Inflammatory macrophage (primary cell): ENCODE measurements around the gene NUP37.
"Not testable (repeated sequence)": the region's sequence is repeated elsewhere in the genome, so short reads cannot be mapped to it uniquely, and the experiment has no call there.

Experiments
- DNase-seq, 2 donors: peaks; one replicate each; pipeline ENCODE4 v3.0.0-alpha.2; 2020 to 2022
- total RNA-seq, 18 experiments: gene quantifications; one replicate each; lab custom pipeline; 2026; ENCODE audit warnings: mixed read lengths in 6 of 18, inconsistent platforms in 2 of 18; lab: John Stamatoyannopoulos, UW

NUP37 gene, protein sequence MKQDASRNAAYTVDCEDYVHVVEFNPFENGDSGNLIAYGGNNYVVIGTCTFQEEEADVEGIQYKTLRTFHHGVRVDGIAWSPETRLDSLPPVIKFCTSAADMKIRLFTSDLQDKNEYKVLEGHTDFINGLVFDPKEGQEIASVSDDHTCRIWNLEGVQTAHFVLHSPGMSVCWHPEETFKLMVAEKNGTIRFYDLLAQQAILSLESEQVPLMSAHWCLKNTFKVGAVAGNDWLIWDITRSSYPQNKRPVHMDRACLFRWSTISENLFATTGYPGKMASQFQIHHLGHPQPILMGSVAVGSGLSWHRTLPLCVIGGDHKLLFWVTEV
- 5.1 to 25.6 (median 17.5) reads per million in 18 experiments for total RNA-seq

DNA sequence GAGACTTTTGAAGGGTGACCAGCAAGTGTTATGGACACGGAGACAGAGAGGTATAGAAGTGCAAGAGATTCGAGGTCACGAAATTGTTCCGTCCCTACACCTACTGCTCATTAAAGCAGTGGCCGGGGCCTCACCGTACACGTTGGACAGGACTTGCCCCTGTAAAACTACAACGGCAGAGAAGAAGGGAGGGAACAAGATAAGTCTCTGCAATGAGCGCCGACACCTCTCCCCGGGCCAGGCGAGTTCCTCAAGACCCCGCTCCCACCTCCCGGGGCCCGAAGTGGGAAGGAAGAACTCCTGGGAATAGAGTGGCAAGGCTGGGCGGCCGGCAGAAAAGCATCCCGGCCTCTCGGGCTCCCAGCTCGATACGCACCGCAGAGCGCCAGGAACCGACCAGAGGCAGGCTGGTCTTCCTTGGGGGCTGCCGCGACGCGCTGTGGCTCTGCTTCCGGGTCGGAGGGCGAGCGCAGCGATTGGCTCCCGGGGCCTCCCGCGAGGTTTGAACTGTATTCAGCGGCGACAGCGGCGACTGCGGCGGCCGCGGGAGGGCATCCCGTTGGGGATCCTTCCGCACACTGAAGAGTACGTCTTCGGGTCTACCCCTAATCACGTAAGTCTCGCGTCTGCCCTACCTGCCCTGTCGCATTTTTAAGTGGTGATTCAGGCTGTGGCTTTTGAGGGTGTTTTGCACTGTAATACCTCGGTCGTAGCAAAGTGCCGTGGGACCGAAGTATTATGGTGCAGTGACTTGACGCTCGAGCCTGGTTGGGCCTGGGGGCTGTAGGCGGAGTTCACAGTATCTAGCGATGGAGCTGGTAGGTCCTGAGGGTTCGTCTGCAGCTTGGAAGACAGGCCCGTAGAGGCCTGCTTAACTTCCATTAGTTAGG is at the start of gene NUP37, which contains the start of gene PARPBP:
TSS of gene NUP37 (minus strand) at position 441 of the 890 bp plus-strand sequence. CDS start 1,596 bp downstream, outside the sequence.
TSS of gene PARPBP (plus strand) at position 510 of the 890 bp plus-strand sequence. CDS start 3,706 bp downstream, outside the sequence.
- peak; percentile 85 to 91 for DNase-seq

DNA sequence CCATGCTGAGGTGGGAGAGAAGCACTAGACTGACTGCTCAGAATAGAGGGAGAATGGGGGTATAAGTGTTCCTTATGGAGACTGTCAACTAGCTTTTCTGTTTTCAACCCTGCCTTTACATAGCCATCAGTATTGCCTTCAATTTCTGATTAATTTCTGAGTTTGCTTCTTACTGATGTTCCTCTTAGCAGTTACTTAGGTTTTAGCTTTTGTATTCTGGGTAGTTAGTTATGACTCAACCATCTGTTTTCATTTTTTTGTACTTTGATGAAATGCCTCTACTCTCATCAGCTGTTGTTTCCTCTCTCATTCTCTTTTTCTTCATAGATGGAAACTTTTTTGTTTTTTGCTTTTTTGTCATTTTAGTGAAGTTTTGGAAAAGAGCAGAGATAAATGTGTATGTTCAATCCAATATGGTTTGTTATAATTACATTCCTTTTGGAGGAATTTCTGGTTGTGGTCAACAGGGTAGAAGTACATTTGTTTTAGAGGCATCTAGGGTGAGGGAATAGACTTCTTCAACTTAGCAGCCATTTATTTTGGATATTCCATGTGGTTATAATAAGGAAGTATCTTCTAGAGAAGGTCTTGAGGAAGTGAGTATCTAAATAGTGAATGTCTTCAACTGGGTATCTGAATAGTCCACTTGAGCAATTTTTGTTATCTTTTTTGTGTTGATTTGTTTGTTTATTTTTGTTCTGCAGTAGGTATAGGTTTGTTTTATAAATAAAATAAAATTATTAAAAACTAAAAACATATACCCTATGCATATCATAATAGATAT is 48.1 kb upstream of the NUP37 start:
- peak in 1 of 2 donors; percentile 25 for DNase-seq

DNA sequence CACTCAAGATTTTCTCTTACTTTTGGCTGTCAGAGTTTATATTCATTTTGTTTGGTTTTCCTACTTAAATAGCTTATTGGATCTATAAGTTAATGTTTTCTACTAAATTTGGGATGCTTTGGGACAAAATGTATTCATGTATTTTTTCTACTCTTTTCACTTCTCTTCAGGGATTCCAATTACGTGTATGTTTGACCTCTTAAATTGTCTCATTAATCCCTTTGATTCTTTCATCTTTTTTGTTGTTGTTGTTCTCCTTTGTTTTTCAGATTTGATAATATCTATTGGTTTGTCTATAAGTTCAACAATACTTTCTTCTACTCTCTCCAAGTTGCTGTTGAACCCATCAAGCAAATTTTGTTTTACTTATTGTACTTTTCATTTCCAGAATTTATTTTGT is 43.5 kb upstream of the NUP37 start:
- no peak for DNase-seq

DNA sequence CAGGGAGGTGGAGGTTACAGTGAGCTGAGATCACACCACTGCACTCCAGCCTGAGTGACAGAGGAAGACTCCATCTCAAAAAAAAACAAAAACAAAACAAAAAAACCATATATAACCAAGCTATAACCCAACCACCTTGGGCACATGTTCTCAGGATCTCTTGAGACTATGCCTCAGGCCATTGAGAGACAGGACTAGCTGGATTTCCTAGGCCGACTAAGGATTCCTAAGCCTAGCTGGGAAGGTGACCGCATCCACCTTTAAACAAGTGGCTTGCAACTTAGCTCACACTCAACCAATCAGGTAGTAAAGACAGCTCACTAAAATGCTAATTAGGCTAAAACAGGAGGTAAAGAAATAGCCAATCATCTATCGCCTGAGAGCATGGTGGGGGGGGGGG is 35.3 kb upstream of the NUP37 start:
- DNase-seq, result not testable (repeated sequence)

DNA sequence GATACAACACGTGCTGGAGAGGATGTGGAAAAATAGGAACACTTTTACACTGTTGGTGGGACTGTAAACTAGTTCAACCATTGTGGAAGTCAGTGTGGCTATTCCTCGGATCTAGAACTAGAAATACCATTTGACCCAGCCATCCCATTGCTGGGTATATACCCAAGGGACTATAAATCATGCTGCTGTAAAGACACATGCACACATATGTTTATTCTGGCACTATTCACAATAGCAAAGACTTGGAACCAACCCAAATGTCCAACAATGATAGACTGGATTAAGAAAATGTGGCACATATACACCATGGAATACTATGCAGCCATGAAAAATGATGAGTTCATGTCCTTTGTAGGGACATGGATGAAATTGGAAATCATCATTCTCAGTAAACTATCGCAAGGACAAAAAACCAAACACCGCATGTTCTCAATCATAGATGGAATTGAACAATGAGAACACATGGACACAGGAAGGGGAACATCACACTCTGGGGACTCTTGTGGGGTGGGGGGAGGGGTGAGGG is 27.2 kb upstream of the NUP37 start:
- DNase-seq, result not testable (repeated sequence)

DNA sequence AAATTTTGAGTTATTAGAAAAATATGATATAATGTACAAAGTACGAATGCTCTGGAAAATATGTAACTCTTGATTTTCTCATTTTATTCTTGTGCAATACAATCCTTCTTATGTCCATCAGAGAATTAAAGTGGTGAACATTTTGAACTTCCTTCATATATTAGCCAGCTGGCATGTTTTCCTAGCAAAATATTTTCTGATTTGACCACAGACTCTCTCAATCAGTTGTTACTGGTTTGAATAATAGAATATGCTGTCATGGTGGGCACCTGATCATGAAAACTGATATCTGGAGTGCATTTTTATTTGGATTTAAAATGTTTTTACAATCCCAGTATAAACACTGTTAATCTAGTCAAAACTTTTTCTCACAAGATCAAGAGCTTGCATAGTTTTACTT is 24.3 kb upstream of the NUP37 start:
- no peak for DNase-seq

DNA sequence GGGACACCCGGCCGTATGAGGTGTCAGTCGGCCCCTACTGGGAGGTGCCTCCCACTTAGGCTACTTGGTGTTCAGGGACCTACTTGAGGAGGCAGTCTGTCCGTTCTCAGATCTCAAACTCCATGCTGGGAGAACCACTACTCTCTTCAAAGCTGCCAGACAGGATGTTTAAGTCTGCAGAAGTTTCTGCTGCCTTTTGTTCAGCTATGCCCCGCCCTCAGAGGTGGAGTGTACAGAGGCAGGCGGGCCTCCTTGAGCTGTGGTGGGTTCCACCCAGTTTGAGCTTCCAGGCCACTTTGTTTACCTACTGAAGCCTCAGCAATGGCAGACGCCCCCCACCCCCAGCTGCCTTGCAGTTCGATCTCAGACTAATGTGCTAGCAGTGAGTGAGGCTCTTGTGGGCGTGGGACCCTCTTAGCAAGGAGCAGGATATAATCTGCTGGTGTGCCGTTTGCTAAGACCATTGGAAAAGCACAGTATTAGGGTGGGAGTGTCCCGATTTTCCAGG is 23.0 kb upstream of the NUP37 start:
- DNase-seq, result not testable (repeated sequence)

DNA sequence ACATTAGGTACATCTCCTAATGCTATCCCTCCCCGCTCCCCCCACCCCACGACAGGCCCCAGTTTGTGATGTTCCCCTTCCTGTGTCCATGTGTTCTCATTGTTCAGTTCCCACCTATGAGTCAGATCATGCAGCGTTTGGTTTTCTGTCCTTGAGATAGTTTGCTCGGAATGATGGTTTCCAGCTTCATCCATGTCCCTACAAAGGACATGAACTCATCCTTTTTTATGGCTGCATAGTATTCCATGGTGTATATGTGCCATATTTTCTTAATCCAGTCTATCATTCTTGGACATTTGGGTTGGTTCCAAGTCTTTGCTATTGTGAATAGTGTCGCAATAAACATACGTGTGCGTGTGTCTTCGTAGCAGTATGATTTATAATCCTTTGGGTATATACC is 17.7 kb upstream of the NUP37 start:
- DNase-seq, result not testable (repeated sequence)

DNA sequence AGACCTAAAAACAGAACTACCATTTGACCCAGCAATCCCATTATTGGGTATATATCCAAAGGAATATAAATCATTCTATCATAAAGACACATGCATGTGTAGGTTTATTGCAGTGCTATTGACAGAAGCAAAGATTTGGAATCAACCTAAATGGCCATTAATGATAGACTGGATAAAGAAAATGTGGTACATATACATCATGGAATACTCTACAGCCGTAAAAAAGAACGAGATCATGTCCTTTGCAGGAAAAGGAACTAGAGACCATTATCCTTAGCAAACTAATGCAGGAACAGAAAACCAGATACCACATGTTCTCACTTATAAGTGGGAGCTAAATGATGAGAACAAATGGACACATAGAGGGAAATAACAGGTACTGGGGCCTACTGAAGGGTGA is 11.5 kb upstream of the NUP37 start:
- DNase-seq, result not testable (repeated sequence)

DNA sequence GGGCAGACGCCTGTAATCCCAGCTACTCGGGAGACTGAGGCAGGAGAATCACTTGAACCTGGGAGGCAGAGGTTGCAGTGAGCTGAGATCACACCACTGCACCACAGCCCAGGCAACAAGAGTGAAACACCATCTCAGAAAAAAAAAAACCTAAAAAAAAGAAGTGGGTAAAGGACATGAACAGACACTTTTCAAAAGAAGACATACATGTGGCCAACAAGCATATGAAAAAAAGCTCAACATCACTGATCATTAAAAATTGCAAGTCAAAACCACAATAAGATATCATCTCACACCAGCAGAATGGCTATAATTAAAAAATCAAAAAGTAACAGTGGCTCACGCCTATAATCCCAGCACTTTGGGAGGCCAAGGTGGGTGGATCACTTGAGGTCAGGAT is 10.8 kb upstream of the NUP37 start:
- DNase-seq, result not testable (repeated sequence)

DNA sequence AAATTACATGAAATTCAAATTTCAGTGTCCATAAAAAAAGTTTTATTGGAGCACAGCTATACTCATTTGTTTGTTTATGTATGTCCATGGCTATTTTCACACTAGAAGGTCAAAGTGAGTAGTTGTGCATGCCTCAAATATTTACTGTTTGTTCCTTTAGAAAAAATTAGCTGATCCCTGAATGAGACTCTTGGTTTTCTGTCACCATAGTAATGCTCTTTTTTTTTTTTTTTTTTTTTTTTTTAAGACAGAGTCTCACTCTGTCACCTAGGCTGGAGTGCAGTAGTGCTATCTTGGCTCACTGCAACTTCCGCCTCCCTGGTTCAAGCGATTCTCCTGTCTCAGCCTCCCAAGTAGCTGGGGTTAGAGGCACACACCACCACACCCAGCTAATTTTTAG is 1.4 kb upstream of the NUP37 start:
- DNase-seq, result not testable (repeated sequence)

DNA sequence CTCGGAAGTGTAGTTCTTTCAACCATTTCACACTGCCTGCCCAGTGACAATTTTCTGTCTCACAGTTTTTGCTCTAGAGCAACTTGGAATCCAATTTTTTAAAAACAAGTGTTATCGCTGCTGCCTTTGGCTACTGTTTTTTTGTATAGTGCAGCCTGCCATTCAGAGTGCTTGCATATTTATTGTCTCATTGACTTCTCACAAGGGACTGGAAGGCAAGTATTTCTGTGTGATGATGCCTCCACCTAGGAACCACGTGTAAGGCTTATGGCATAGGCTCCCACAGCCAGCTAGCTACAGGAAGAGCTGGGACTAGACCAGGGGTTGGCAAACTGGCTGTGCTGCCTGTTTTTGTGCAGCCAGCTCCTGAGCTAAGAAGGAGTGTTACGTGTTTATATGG is 972 bp upstream of the NUP37 start:
- peak in 1 of 2 donors; percentile 7 for DNase-seq

DNA sequence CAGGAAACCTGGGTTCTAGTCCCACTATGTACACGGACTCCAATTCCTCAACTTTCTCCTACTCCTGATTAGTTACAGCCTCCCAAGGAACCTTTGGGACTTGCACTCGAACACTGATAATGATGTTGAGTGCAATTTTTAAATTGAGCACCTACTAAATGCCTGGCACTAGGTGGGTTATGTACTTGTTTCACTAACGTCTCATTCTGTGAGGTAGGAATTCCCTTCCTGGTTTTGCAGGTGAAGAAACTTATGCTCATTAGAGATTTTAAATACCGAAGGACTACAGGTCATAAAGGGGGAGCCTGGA is 605 bp upstream of the NUP37 start:
- no peak for DNase-seq

DNA sequence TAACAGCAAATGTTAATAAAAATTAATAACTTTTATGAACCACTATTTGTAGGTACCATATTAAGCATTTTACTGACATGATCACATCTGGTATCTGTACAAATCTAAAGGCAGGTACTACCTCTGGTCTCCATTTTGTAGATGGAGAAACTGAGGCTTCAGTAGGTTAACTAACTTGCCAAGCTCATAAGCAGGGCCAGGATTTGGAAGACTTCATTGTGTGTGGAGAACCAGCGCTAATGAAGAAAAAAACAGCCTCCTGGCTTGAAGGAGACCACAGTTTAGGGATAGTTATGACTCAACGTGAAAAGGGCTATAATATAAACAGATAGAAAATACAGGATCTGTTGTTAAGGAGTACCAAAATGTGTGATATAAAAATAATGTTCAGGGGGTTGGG is 1.0 kb downstream of the NUP37 start:
- no peak for DNase-seq

DNA sequence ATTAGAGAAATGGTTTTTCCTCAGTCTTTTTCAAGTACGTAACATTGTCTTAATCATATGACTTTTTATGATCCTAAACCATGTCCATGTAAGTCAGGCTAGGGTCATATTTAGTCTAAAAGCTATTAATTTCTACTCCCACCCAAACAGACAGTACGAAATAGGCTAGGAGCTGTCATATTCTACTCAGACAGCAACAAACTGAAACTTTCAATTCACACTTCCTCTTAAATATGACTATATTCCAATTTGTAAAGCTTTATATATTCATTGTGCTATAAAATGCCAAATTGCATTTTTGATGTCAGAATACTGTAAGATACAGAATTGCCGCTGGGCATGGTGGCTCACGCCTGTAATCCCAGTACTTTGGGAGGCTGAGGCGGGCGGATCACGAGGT is 3.5 kb downstream of the NUP37 start:
- no peak for DNase-seq

DNA sequence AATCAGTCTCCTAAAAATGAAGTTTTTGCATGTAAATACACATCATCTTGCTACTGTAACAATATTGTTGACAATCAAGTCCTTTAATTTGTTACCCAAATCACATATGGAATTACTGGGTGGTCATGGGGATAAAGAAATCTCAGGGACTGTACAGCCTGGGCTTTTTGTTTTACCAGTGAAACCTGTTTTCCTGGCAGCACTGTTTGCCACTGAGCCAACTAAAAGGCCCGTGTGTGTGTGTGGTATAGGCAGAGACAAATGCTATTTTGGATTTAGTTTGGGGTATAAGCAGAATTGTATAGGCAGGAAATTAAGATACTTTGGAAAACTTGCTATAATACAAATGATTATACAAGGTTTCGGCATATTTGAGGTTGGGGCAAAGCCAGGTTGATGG is 5.7 kb downstream of the NUP37 start:
- no peak for DNase-seq

DNA sequence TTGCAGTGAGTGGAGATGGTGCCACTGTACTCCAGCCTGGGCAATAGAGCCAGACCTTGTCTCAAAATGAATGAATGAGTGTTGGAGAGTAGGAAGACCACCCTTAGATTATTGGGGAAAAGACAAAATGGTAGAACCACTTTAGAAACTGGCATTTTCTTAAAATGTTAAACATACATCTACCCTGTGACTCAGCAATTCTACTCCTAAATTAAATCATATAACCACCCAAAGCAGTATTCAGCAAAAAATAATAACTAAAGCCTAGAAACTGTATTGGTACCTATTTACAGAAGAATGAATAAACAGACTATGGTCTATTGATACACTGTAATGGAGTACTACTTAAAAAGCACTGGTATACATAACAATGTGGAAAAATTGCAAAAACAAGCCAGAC is 9.1 kb downstream of the NUP37 start:
- DNase-seq, result no peak

DNA sequence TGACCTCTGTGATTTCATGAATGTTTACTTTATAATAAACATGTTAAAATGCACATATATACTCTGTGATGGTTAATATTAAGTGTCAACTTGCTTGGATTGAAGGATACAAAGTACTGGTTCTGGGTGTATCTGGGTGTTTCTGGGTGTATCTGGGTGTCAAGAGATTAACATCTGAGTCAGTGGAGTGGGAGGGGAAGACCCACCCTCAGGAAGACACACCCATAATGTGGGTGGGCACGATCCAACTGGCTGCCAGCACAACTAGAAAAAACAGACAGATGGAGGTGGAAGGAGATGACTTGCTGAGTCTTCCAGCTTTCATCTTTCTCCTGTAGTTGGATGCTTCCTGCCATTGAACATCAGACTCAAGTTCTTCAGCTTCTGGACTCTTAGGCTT is 11.9 kb downstream of the NUP37 start:
- DNase-seq, result no peak

DNA sequence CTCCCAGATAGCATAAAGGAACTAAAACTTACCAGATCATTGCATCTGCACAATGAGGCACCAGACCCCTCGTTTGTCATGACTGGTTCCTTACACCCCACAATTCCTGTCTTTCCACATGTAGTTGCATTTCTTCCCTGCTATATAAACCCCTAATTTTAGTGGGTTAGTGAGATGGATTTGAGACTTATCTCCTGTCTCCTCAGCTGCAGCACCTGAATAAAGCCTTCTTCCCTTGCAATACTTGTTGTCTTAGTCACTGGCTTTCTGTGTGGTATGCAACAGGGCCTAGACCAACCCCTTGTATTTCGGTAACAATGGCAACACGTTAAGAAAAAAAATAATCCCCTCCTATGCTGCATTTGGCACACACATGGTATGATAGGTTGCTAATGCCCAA is 13.0 kb downstream of the NUP37 start:
- DNase-seq, result no peak

DNA sequence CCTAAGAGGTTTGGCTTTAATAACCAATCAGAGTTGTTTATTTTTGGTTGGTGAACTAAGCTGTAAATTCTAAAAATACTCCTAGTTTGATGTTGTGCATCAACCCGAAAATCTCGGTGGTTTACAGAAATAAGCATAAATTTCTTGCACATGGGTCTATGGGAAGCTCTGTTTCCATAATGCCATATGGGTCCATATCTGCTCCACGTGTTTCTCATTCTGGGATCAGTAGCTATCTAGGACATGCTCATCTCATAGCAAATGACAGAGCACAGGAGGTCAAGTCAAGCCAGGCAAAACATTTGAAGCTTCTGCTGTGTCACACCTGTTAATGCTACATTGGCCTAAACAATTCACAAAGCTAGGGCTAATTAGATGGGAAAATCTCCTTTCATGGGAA is 23.1 kb downstream of the NUP37 start:
- no peak for DNase-seq

DNA sequence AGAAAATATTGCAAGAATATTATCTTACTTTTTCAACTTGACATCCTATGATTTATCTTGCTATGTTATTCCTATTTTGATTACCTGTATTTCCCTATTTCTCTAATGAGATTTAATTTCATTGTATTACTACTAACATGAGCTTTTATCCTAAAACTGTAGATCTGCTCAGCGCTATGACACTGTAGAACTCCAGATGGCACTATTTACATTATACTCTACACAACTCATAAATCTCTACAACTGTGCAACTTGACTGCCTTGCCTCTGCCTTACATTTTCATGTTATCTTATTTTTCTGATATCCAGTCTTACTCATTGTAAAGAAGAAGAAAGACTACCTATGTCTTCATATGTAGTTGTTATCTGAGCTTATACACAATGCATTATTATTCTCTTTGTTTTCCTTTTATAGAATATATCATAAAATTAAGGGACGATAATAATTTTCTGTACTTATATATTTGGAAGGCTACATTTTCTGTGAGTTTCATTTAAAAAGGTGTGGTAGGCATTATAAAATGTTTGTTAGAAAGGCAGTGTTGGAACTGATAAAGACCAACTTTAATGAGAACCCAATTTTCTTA is 24.1 kb downstream of the NUP37 start:
- DNase-seq, result peak; percentile 15 to 28

DNA sequence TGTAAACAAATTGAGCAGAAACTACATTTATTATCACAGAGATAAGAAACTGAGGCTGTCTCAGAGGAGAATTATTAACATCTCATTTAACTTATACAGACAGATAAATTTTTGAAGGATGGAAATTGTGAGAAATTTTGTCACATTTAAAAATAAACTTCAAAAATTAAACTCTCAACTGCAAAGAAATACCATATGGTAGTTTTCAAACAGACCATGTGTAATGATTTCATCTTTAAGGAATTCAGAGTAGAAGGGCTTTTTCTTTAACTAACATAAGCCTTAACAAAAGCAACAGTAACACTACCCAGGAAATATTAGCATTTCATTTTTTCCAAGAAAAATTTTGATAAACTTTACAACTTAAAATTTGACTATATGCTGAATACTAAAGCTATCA is 26.6 kb downstream of the NUP37 start:
- DNase-seq, result no peak
